K562 (cell line): ENCODE results near the gene IL27RA. TPM values are rescaled to one million over a fixed set of nuclear protein-coding genes. Genes with fewer than 3 reads are reported as not detected.
A peak's percentile ranks its signal among the peaks of the same experiment; 100 is the strongest.

Experiments used
- NEUROD1 ChIP-seq: fragments of 150-350 bp; IDR thresholded peaks from 2 replicates; pipeline ENCODE4 v1.6.1; 2014; ENCODE audit warnings: borderline replicate concordance, low read length, low read depth; ENCODE audit not compliant: partially characterized antibody
- NR3C1 ChIP-seq: sonication (generic); formaldehyde crosslinking; IDR thresholded peaks from 2 replicates; pipeline ENCODE4 v1.8.1; 2022; ENCODE audit warnings: missing genetic modification reagents
- RFX1 ChIP-seq: fragments of 450-650 bp; IDR thresholded peaks from 2 replicates; pipeline ENCODE4 v1.6.1; 2016; ENCODE audit warnings: mild to moderate bottlenecking, moderate library complexity
- STAT5A ChIP-seq: IDR thresholded peaks from 2 replicates; pipeline ENCODE4 v1.6.1; 2012; ENCODE audit warnings: low read length, inconsistent platforms, borderline replicate concordance
- ZBTB7A ChIP-seq: IDR thresholded peaks from 2 replicates; pipeline ENCODE4 v1.6.1; 2011; ENCODE audit warnings: low read depth, mild to moderate bottlenecking, low read length, moderate library complexity, borderline replicate concordance; ENCODE audit not compliant: control insufficient read depth
- ZNF445 ChIP-seq: fragments of 250-450 bp; sonication (Bioruptor Pico); IDR thresholded peaks from 2 replicates; pipeline ENCODE4 v1.4.0; 2020; ENCODE audit warnings: low read depth, mild to moderate bottlenecking, moderate library complexity
- ZNF79 ChIP-seq: fragments of 250-450 bp; sonication (Bioruptor Pico); IDR thresholded peaks from 2 replicates; pipeline ENCODE4 v1.4.0; 2020; ENCODE audit warnings: low read depth, mild to moderate bottlenecking, moderate library complexity
- polyA plus RNA-seq, 8 experiments: library from polyadenylated mRNA; depleted of rRNA in 4 of 8; stranded (reverse) in 5 of 8; unstranded in 3 of 8; fragments of >200 nt; fragmentation: Nextera tagmentation in 2 of 8; fragmentation: Illumina TruSeq in 1 of 8; extraction: Ambion mirVana in 2 of 8; extraction: Trizol in 1 of 8; gene quantifications; 2 replicates each; pipeline versions ENCODE4 v1.2.1 to v1.2.3, GENCODE V29; 2011 to 2014; ENCODE audit warnings: inconsistent platforms in 1 of 8, missing spikeins in 1 of 8
- total RNA-seq, 7 experiments: library from RNA; depleted of rRNA in 6 of 7; stranded (reverse); fragments of >200 nt in 6 of 7; fragmentation: Illumina TruSeq in 2 of 7; extraction: Trizol in 2 of 7; gene quantifications; 2 replicates each; pipeline versions ENCODE4 v1.2.1 to v1.2.3, GENCODE V29; 2011 to 2021; ENCODE audit warnings: low replicate concordance in 1 of 7
- TF ChIP-seq, protein P1 (sequence below): fragments of 450-650 bp; formaldehyde crosslinking; IDR thresholded peaks from 2 replicates; pipeline ENCODE4 v1.4.0; 2020; ENCODE audit warnings: mild to moderate bottlenecking, moderate library complexity
- TF ChIP-seq, protein P2 (sequence below), 2 experiments: fragments of 450-650 bp in 1 of 2; sonication (generic) in 1 of 2; formaldehyde crosslinking in 1 of 2; IDR thresholded peaks; 2 replicates each; pipeline versions ENCODE4 v1.7.1 to v1.9.0; 2016 to 2022; ENCODE audit warnings: inconsistent platforms in 1 of 2, mild to moderate bottlenecking in 1 of 2, missing genetic modification reagents in 1 of 2
- TF ChIP-seq, protein P3 (sequence below): IDR thresholded peaks from 3 replicates; pipeline ENCODE4 v1.6.1; 2011; ENCODE audit warnings: borderline replicate concordance, mild to moderate bottlenecking, moderate library complexity; ENCODE audit not compliant: insufficient read length; ENCODE audit errors: extremely low read depth

The IL27RA gene
- total and polyA plus RNA-seq, 9 of the 15 experiments (the other 6 are each of a cell fraction or from before 2014, with no cell fraction given): 1.9 to 15.9 (median 12.0) TPM

DNA sequence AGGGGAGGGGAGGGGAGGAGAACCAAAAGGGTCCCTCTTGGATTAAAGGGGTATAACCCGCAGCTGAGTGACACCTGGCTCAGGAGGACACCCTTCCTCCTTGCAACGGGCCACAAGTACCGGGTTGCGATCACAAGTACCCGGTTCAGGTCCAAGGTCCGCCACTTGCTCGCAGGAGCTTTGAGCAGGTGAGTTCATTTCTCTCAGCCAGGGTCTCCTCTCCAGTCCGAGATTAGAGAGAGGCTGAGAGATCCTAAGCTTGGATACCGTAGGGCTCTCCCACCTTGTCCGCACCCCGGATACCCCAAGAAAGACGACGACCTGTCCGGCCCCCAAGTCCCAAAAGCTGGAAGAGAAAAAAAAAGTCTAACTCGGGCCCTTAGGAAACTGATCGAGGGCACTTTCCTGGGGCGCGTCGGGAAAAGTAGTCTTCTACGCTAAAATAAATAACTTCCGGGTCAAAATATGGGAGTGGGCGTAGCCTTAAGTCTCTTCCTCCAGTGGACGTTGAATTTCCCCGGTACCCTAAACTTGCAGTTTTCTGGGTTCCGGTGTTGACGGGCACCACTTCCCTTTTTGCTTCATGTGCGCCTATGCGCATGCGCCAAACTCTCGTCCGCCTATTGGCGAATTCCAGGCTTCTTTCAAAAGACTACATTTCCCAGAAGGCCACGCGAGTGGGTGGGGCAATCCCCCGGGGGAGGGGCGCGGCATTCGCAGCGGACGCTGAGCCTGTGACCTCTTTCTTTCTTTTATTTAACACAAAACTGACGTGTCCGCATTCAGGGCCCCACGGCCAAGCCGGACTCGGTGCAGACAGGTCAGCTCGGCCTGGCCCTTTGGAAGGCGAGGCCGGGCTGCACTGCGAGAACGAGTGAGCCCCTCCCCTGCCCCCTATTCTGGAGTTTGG, 49.6 kb downstream of the IL27RA start (continued):
- TF ChIP-seq, protein P1, sequence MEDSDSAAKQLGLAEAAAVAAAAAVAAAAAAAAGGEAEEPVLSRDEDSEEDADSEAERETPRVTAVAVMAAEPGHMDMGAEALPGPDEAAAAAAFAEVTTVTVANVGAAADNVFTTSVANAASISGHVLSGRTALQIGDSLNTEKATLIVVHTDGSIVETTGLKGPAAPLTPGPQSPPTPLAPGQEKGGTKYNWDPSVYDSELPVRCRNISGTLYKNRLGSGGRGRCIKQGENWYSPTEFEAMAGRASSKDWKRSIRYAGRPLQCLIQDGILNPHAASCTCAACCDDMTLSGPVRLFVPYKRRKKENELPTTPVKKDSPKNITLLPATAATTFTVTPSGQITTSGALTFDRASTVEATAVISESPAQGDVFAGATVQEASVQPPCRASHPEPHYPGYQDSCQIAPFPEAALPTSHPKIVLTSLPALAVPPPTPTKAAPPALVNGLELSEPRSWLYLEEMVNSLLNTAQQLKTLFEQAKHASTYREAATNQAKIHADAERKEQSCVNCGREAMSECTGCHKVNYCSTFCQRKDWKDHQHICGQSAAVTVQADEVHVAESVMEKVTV (CRISPR knock-in tag): no peak
- TF ChIP-seq RFX1 (no peak), ZNF445 (no peak), STAT5A (no peak), NEUROD1 (no peak), ZBTB7A (no peak; the same call in 1 of the 2 replicates), ZNF79 (CRISPR knock-in tag) (no peak), NR3C1 (CRISPR knock-in tag) (no peak)
- TF ChIP-seq, protein P2, sequence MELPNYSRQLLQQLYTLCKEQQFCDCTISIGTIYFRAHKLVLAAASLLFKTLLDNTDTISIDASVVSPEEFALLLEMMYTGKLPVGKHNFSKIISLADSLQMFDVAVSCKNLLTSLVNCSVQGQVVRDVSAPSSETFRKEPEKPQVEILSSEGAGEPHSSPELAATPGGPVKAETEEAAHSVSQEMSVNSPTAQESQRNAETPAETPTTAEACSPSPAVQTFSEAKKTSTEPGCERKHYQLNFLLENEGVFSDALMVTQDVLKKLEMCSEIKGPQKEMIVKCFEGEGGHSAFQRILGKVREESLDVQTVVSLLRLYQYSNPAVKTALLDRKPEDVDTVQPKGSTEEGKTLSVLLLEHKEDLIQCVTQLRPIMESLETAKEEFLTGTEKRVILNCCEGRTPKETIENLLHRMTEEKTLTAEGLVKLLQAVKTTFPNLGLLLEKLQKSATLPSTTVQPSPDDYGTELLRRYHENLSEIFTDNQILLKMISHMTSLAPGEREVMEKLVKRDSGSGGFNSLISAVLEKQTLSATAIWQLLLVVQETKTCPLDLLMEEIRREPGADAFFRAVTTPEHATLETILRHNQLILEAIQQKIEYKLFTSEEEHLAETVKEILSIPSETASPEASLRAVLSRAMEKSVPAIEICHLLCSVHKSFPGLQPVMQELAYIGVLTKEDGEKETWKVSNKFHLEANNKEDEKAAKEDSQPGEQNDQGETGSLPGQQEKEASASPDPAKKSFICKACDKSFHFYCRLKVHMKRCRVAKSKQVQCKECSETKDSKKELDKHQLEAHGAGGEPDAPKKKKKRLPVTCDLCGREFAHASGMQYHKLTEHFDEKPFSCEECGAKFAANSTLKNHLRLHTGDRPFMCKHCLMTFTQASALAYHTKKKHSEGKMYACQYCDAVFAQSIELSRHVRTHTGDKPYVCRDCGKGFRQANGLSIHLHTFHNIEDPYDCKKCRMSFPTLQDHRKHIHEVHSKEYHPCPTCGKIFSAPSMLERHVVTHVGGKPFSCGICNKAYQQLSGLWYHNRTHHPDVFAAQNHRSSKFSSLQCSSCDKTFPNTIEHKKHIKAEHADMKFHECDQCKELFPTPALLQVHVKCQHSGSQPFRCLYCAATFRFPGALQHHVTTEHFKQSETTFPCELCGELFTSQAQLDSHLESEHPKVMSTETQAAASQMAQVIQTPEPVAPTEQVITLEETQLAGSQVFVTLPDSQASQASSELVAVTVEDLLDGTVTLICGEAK (IDR thresholded peaks at IDR 0.05): peak; percentile 99
- TF ChIP-seq, protein P2 (CRISPR knock-in tag; IDR thresholded peaks at IDR 0.05): no peak
- TF ChIP-seq, protein P3, sequence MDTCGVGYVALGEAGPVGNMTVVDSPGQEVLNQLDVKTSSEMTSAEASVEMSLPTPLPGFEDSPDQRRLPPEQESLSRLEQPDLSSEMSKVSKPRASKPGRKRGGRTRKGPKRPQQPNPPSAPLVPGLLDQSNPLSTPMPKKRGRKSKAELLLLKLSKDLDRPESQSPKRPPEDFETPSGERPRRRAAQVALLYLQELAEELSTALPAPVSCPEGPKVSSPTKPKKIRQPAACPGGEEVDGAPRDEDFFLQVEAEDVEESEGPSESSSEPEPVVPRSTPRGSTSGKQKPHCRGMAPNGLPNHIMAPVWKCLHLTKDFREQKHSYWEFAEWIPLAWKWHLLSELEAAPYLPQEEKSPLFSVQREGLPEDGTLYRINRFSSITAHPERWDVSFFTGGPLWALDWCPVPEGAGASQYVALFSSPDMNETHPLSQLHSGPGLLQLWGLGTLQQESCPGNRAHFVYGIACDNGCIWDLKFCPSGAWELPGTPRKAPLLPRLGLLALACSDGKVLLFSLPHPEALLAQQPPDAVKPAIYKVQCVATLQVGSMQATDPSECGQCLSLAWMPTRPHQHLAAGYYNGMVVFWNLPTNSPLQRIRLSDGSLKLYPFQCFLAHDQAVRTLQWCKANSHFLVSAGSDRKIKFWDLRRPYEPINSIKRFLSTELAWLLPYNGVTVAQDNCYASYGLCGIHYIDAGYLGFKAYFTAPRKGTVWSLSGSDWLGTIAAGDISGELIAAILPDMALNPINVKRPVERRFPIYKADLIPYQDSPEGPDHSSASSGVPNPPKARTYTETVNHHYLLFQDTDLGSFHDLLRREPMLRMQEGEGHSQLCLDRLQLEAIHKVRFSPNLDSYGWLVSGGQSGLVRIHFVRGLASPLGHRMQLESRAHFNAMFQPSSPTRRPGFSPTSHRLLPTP: no peak
